Fibroblast of pulmonary artery (primary cell): Measurements from ENCODE around the gene ZNF415.
"Not testable (repeated sequence)": the region's sequence is repeated elsewhere in the genome, so short reads cannot be mapped to it uniquely, and the experiment has no call there.

Experiments
- DNase-seq: peaks from one replicate; pipeline ENCODE4 v3.0.0-alpha.2; 2010; ENCODE audit warnings: low read depth
- H3K4me3 ChIP-seq: replicated peaks from 2 replicates; pipeline ENCODE4 v1.5.1; 2011; ENCODE audit warnings: low read depth, mild to moderate bottlenecking, control low read depth, low read length, moderate library complexity
- CTCF ChIP-seq: IDR thresholded peaks from 2 replicates; pipeline ENCODE4 v1.5.1; 2011; ENCODE audit warnings: mild to moderate bottlenecking, control low read depth, low read length, inconsistent platforms; ENCODE audit errors: missing control alignments

ZNF415 gene

GRCh38 chr19:53131085-53131590 lies 1.6 kb downstream of the ZNF415 start:
- no peak for DNase-seq
- H3K4me3 ChIP-seq, result no peak overlapping the region
- no peak for TF ChIP-seq CTCF

GRCh38 chr19:53130506-53130905 lies 2.2 kb downstream of the ZNF415 start:
- no peak for TF ChIP-seq CTCF
- no peak for DNase-seq
- H3K4me3 ChIP-seq, result no peak overlapping the region

- not testable (repeated sequence) for DNase-seq, H3K4me3 ChIP-seq
Observed at GRCh38 chr19:53126733-53127526, 5.8 kb downstream of the ZNF415 start.

GRCh38 chr19:53123400-53123799 lies 9.3 kb downstream of the ZNF415 start:
- TF ChIP-seq CTCF, result no peak
- DNase-seq, result no peak
- no peak overlapping the region for H3K4me3 ChIP-seq

- TF ChIP-seq CTCF, result no peak
- DNase-seq, result no peak
- no peak overlapping the region for H3K4me3 ChIP-seq
Observed at GRCh38 chr19:53112286-53112685, 20.4 kb downstream of the ZNF415 start.

GRCh38 chr19:53109527-53109926 lies 23.2 kb downstream of the ZNF415 start:
- H3K4me3 ChIP-seq, result no peak overlapping the region
- TF ChIP-seq CTCF, result no peak
- no peak for DNase-seq

- no peak for TF ChIP-seq CTCF
- H3K4me3 ChIP-seq, result peak within 1 kb of the TSS; percentile 98
- peak; percentile 96 for DNase-seq
Observed at GRCh38 chr19:53103234-53104203, 29.2 kb downstream of the ZNF415 start, which contains the start of gene ZNF160. Gene ZNF160, minus strand, starts transcription at chr19:53103422. Its CDS starts 17,146 bp downstream, at chr19:53086276.
